PC-9 (cell line): ENCODE data around the gene PIK3R3.

Experiments
- CTCF ChIP-seq: fragments of 200-600 bp; sonication (generic); conservative IDR thresholded peaks from 2 replicates; pipeline ENCODE4 v1.6.1; 2017; ENCODE audit warnings: mixed run types, antibody characterized with exemption, mild to moderate bottlenecking, moderate library complexity
- EZH2 ChIP-seq: fragments of 200-600 bp; sonication (generic); IDR thresholded peaks from 2 replicates; pipeline ENCODE4 v1.8.0; 2017; ENCODE audit warnings: antibody characterized with exemption, low read depth

DNA sequence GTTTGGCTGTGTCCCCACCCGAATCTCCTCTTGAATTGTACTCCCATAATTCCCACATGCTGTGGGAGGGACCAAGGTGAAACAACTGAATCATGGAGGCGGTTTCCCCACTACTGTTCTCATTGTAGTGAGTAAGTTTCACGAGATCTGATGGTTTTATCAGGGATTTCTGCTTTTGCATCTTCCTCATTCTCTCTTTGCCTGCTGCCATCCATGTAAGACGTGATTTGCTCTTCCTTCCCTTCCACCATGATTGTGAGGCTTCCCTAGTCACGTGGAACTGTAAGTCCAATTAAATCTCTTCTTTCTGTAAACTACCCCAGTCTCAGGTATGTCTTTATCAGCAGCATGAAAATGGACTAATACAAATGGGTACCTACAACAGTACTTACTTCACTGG is 73.5 kb downstream of the PIK3R3 start:
- no peak for TF ChIP-seq EZH2
- no peak for TF ChIP-seq CTCF
